Ovary (tissue), 3 donors: ENCODE measurements around the gene AFG3L2.

Source experiments
- POLR2A ChIP-seq: fragments of 450-650 bp; IDR thresholded peaks from one replicate; pipeline ENCODE4 v1.6.1; 2017; ENCODE audit warnings: antibody characterized with exemption, mild to moderate bottlenecking, moderate library complexity
- TF ChIP-seq, protein P1 (sequence below), 3 donors: fragments of 450-650 bp in 2 of 3; fragments of 200-600 bp in 1 of 3; IDR thresholded peaks; one replicate each; pipeline versions ENCODE4 v1.5.1 to v1.8.0; 2016 to 2022; ENCODE audit warnings: antibody characterized with exemption in 3 of 3, mild to moderate bottlenecking in 1 of 3
- donor health status: DM: no; HTN: no; CAD: no.

- TF ChIP-seq, protein P1, sequence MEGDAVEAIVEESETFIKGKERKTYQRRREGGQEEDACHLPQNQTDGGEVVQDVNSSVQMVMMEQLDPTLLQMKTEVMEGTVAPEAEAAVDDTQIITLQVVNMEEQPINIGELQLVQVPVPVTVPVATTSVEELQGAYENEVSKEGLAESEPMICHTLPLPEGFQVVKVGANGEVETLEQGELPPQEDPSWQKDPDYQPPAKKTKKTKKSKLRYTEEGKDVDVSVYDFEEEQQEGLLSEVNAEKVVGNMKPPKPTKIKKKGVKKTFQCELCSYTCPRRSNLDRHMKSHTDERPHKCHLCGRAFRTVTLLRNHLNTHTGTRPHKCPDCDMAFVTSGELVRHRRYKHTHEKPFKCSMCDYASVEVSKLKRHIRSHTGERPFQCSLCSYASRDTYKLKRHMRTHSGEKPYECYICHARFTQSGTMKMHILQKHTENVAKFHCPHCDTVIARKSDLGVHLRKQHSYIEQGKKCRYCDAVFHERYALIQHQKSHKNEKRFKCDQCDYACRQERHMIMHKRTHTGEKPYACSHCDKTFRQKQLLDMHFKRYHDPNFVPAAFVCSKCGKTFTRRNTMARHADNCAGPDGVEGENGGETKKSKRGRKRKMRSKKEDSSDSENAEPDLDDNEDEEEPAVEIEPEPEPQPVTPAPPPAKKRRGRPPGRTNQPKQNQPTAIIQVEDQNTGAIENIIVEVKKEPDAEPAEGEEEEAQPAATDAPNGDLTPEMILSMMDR (IDR thresholded peaks at IDR 0.05): no peak
- no peak for TF ChIP-seq POLR2A
Observed at GRCh38 chr18:12335503-12335902, 41.5 kb downstream of the AFG3L2 start.
